GM18873 (cell line): ENCODE measurements around the gene ATP5MG.

Experiments used
- ATAC-seq: cut with Tn5 transposase; IDR thresholded peaks from one replicate; pipeline ENCODE4 v1.9.1; 2021; ENCODE audit warnings: mild to moderate bottlenecking, moderate library complexity, moderate number of reproducible peaks; ENCODE audit not compliant: unreplicated experiment, low FRiP score

The ATP5MG gene

DNA sequence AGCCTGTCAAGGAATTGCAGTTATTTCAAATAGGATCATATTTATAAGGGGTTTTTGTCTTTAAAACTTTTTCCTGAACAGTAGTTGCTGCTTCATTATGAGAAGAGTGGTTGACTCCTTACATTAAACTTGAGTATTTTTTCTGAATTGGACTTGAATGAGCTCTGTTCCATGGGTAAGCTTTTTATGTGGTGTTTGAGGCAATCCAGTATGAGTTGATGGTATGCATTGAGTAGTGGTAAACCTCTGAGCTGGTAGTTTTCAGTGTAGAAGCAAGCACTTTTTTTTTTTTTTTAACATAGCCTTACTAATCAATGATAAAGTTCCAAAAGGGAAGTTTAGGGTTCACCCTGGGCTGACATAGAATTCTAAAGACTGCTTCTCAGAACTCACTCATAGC lies 38.2 kb downstream of the ATP5MG start:
- no peak for ATAC-seq

DNA sequence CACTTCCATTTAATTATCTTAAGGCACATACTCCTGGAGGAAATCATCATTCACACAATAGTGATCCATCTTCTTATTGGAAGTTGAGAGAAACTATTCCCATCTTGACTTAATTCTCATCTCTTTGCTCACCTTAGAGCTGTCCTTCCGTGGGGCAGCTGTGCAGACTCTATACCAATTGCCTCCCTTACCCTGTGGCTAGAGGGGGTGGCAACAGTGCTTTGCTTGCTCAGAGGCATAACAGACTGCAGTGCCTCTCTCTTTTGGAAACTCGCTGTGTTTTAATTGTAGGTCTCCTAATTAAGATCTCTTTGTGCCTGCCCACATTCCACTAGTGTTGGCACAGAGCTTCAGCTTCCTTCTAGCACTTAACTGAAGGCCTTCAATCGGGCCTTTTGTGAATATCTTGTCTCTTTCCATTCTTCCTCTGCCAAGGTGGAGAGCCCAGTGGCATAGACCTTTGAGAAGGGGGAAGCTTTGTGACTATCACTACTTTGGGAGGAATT lies 40.4 kb downstream of the ATP5MG start:
- no peak for ATAC-seq

DNA sequence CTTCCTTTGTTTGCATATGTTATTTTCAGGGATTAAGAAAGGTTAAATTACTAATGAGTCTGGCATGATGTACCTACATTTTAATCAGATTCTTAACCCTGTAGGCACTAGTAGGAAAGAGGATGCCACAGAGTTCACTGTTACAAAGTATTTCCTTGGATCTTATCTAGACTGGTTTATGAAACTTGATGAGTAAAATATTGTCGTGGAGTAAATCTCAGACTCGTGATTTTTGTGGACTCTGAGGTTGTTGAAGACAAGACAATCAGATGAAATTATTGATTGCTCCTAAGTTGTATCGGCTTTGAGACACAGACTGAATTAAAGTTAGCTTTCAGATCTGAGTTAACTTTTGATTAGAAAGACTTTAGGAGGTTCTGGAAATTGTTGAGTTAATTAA lies 40.9 kb downstream of the ATP5MG start:
- no peak for ATAC-seq

DNA sequence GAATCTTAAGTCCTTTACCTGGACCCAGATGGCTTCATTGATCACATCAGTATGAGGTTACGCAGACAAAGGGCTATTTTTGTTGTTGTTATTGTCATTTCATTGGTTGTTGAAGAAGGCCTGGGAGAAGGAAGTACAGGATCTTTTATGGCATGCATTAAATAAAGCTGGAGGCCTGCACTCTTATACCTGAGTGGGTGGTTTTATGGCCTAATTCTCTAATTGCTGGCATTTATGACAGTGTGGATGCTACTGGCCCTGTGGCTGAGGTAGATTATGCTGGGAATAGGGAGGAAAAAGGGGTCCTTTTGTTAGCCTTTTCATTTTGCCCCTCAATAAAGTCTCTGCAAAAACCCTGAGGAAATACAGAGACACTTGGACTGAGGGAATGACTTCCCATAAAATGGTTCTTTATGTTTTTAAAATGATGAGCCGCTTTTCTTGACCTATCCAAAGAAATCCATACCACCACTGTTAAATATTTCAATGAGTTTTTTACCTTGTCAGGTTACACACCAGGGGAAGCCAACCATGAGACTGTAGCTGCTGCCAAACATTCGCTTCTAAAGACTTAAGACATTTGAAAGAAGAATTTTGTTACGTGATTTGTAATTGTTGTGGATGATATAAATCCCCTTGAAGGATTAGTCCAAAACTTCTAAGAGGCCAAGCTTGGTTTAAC lies 41.6 kb downstream of the ATP5MG start:
- no peak for ATAC-seq

DNA sequence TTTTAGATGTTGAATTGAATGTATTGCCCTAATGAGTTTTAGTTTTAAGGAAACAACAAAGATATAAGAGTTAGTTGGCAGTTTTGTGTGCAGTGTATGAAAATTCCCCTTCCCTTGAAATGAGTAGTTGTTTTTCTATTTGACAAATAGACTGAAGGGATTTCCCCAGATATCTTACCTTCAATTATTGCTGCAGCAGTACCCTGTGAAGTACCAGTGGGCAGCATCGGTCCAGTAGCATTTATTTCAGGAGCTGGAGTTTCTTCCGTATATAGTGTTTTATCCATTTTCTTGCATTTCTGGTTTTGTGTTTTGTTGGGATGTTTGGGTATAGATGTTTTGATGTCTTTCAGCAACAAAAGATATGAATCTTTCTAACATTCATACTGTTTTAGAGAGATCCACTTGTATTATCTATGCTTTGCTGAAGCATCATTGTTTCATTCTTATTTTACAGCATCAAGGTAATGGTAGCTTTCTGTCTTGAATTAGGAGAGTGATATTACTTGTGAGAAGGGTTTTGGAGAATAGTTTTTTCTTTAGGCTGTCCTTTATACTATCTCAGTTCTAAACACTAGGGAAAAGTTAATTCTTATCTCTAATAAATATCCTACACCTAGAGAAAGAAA lies 42.3 kb downstream of the ATP5MG start:
- no peak for ATAC-seq

DNA sequence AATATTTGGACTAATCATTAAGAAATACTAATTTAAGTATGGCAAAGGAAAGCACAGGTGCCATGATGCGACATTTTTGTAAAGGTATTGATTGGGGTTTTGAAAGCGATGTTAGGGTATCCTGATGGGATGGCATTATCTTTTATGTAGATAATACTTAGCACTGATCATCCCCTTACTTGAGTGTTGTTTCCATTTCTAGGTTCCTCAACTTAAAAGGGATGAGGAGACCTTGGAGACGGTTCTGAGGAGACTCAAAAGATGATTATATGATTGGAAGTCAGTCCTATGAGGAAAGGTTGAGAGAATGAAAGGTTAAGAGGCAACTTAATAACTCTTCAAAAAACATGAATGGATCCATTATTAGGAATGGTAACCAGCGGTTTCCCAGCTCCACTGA lies 46.0 kb downstream of the ATP5MG start:
- ATAC-seq: no peak

DNA sequence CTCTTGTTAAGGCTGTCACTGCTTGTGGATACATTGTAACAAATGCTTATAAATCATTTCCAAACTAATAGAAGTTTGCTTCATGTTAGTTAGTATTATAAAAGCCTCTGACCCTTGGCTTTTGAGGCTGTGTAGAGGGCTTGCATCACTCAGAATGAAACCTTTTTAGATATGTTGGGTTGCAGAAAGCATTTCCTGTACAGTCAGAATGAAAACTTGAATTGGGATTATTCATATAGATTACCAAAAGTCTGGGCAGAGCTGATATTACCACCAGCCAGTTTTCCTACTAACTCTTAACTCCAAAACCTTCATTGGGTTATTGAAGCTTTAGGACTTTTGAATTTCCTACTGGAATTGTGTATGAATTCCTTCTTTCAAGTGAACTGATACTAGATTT lies 46.9 kb downstream of the ATP5MG start:
- no peak for ATAC-seq

DNA sequence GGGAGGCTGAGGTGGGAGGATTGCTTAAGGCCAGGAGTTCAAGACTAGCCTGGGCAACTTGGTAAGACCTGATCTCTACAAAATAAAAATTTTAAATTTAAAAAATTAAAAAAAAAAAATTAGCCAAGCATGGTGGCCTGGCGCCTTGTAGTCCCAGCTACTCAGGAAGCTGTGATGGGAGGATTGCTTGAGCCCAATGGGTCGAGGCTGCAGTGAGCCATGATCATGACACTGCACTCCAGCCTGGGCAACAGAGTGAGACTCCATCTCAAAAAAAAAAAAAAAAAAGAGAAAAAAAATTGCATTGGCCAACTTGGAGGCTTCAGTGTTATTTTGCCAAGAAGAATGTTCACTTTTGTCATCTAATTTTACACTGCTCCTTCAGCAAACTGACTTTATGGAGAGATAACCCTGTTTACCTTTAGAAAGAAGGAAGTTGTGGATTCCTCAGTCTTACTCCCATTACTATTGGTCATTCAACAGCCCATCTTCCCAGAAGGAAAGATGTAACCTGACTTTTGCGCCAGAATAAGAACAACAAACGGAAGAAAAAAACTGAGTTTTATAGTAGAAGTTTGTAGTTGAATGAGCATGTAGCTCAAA lies 48.0 kb downstream of the ATP5MG start:
- ATAC-seq: no peak

DNA sequence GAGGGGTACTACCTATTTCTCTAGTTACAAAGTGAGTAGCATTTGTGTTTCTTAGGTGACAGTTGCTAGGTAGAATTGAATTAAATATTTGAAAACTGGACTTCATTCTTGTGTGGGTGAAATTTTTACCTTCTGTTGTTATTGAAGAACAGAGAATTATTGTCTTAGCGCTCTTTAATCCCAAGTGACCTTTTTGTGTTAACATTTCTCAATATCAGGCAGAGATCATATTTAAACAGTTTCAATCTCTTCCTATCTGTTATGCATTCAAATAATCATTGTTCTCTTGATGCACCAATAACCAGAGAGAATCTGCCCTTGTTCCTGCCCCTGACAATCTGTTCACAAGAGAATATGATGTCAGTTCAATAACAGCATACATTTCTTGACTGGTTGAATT lies 49.0 kb downstream of the ATP5MG start:
- ATAC-seq: no peak
